Measurements from ENCODE around the gene CERK. TPM values are rescaled to one million over a fixed set of nuclear protein-coding genes. Genes with fewer than 3 reads are reported as not detected.
A peak's percentile ranks its signal among the peaks of the same experiment; 100 is the strongest.

CERK gene
- total and polyA plus RNA-seq, 2 of the 13 experiments (the other 11 are each of a cell fraction or from before 2014, with no cell fraction given), result 40.3 to 41.9 TPM

DNA sequence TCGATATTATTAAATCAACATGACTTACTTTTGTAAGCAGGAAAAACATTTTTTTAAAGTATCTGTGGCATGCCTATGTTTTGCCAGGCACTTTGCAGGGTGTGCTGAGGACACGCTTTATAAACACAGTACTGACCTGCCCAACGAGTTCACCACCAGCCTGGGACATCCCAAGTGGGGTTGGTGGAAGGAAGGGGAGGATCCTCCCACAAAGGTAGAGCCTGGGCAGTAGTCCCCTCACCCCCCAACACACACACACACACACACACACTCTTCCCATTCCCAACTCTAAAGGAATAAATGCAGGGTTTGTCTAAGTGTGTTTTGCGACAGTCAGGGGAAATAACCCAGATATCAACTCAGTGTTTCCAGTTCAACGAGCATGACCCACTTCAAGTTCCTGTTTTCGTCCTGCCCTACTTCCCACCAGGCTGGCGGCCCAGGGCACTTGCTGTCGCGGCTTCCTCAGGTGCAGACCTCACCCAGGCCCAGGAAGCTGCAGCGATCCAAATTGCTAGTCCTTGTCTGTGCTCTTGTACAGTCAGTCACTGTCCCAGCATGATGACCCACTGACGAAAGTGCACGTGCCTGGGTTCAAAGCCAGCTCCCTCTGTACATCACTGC, 3.1 kb downstream of the CERK start (continued):
- TF ChIP-seq, protein P1, sequence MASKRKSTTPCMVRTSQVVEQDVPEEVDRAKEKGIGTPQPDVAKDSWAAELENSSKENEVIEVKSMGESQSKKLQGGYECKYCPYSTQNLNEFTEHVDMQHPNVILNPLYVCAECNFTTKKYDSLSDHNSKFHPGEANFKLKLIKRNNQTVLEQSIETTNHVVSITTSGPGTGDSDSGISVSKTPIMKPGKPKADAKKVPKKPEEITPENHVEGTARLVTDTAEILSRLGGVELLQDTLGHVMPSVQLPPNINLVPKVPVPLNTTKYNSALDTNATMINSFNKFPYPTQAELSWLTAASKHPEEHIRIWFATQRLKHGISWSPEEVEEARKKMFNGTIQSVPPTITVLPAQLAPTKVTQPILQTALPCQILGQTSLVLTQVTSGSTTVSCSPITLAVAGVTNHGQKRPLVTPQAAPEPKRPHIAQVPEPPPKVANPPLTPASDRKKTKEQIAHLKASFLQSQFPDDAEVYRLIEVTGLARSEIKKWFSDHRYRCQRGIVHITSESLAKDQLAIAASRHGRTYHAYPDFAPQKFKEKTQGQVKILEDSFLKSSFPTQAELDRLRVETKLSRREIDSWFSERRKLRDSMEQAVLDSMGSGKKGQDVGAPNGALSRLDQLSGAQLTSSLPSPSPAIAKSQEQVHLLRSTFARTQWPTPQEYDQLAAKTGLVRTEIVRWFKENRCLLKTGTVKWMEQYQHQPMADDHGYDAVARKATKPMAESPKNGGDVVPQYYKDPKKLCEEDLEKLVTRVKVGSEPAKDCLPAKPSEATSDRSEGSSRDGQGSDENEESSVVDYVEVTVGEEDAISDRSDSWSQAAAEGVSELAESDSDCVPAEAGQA (IDR thresholded peaks at IDR 0.05; ENCODE audit: low read depth), result no peak
- TF ChIP-seq, protein P1 (CRISPR knock-in tag; IDR thresholded peaks at IDR 0.05; ENCODE audit: borderline replicate concordance), result no peak
- TF ChIP-seq RFX5 (IDR thresholded peaks at IDR 0.05; ENCODE audit: low read depth, low read length) (no peak), ZNF629 (CRISPR knock-in tag; conservative IDR thresholded peaks at IDR 0.05) (no peak), NCOA2 (CRISPR knock-in tag; IDR thresholded peaks at IDR 0.05) (no peak), MTF2 (CRISPR knock-in tag; IDR thresholded peaks at IDR 0.05; ENCODE audit: borderline replicate concordance) (no peak), ZBTB38 (CRISPR knock-in tag; IDR thresholded peaks at IDR 0.05) (peak; percentile 45; the same call in 1 of the 2 replicates), ZSCAN25 (CRISPR knock-in tag; IDR thresholded peaks at IDR 0.05) (no peak), NR1H2 (CRISPR knock-in tag; IDR thresholded peaks at IDR 0.05; ENCODE audit: borderline replicate concordance, low read depth) (no peak), EZH2 (conservative IDR thresholded peaks at IDR 0.05; ENCODE audit: low read depth, low read length) (no peak), SRSF1 (optimal IDR thresholded peaks at IDR 0.05; ENCODE audit: low read depth, low read length) (no peak), TSC22D2 (CRISPR knock-in tag; IDR thresholded peaks at IDR 0.05; ENCODE audit: borderline replicate concordance) (no peak), ZNF614 (CRISPR knock-in tag; IDR thresholded peaks at IDR 0.05; ENCODE audit: borderline replicate concordance) (no peak)
- TF ChIP-seq, protein P2, sequence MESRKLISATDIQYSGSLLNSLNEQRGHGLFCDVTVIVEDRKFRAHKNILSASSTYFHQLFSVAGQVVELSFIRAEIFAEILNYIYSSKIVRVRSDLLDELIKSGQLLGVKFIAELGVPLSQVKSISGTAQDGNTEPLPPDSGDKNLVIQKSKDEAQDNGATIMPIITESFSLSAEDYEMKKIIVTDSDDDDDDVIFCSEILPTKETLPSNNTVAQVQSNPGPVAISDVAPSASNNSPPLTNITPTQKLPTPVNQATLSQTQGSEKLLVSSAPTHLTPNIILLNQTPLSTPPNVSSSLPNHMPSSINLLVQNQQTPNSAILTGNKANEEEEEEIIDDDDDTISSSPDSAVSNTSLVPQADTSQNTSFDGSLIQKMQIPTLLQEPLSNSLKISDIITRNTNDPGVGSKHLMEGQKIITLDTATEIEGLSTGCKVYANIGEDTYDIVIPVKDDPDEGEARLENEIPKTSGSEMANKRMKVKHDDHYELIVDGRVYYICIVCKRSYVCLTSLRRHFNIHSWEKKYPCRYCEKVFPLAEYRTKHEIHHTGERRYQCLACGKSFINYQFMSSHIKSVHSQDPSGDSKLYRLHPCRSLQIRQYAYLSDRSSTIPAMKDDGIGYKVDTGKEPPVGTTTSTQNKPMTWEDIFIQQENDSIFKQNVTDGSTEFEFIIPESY (CRISPR knock-in tag; IDR thresholded peaks at IDR 0.05), result peak; percentile 80

Data from HepG2 (cell line).